Fibroblast of mammary gland (primary cell): ENCODE results near the gene LBP.

Experiments
- DNase-seq: peaks from one replicate; pipeline ENCODE4 v3.0.0-alpha.2; 2010; ENCODE audit warnings: low read depth
- H3K4me3 ChIP-seq: 2 replicates; pipeline ENCODE4 v1.5.1; 2011; ENCODE audit warnings: low read depth, mild to moderate bottlenecking, low read length, moderate library complexity; ENCODE audit not compliant: control insufficient read depth
- TF ChIP-seq, protein P1 (sequence below): conservative IDR thresholded peaks from 2 replicates; pipeline ENCODE4 v1.5.1; 2011; ENCODE audit warnings: low read depth, low read length, inconsistent platforms; ENCODE audit not compliant: control insufficient read depth, insufficient read depth

LBP gene

DNA sequence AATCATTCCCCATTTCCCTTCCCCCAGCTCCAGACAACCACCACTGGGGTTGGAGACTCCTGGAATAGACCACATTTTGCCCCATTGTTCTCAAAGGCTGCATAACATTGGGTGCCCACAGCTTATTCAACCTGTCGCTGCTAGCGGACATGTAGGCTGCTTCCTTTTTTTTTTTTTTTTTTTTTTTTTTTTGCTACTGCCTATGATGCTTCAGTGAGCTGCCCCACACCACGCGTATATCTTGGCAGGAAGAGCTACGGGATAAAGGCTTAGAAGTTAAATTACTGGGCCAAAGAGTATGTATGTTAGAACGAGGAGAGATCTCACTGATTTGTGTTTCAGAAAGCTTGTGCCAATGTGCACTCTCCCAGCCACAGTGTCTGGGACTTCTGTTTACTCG, 7.0 kb downstream of the LBP start:
- no peak overlapping the region for H3K4me3 ChIP-seq
- peak; percentile 43 for DNase-seq
- TF ChIP-seq, protein P1, sequence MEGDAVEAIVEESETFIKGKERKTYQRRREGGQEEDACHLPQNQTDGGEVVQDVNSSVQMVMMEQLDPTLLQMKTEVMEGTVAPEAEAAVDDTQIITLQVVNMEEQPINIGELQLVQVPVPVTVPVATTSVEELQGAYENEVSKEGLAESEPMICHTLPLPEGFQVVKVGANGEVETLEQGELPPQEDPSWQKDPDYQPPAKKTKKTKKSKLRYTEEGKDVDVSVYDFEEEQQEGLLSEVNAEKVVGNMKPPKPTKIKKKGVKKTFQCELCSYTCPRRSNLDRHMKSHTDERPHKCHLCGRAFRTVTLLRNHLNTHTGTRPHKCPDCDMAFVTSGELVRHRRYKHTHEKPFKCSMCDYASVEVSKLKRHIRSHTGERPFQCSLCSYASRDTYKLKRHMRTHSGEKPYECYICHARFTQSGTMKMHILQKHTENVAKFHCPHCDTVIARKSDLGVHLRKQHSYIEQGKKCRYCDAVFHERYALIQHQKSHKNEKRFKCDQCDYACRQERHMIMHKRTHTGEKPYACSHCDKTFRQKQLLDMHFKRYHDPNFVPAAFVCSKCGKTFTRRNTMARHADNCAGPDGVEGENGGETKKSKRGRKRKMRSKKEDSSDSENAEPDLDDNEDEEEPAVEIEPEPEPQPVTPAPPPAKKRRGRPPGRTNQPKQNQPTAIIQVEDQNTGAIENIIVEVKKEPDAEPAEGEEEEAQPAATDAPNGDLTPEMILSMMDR, result no peak

DNA sequence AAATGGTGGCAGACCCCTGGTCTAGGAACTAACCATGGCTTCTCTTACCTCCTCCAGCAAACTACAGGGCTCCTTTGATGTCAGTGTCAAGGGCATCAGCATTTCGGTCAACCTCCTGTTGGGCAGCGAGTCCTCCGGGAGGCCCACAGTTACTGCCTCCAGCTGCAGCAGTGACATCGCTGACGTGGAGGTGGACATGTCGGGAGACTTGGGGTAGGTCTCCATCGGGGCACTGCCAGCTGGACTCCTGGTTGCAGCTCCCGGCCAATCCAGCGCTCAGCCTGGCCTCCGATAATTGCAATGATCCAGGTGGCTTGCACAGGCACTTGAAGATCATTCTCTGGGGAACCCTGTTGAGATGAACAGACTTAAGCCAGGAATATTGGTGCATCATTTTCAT, 7.9 kb downstream of the LBP start:
- no peak for DNase-seq
- TF ChIP-seq, protein P1, result no peak
- H3K4me3 ChIP-seq, result no peak overlapping the region

DNA sequence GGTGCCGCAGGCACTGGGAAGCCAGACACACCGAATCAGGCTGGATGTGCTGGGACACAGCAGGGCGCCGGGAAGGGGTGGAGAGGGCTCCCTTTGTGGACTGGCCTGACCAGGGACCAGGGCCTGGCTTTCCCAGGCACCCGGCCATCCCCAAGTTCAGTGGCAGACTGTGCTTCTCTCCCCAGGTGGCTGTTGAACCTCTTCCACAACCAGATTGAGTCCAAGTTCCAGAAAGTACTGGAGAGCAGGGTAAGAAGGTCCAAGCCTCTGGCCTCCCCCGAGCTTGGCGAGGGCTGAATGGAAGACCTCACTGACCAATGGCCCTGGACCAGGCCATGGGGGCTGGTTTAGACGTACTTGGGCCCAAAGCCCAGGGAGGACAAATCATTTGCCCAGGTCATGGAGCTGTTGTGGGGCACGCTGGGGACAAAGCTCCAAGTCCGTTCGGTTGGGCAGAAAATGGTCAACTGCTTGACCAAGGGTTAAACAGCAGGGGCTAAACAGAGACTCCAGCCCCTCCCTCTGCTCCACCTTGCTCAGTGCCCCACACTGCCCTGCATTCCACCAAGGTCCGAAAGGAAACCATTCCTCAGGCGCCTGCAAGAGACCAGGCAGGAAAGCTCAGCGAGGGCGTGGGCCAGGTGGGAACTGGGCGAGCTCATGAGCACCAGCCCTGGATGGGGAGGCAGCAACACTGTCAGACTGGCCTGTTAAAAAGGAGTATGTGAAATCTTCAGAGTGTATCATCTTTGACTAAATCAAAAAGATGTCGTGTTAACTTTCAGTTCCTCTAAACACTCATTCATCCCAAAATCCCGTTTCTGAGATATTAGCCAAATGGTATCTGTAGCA, 9.1 kb downstream of the LBP start:
- H3K4me3 ChIP-seq, result no peak overlapping the region
- TF ChIP-seq, protein P1, result no peak

DNA sequence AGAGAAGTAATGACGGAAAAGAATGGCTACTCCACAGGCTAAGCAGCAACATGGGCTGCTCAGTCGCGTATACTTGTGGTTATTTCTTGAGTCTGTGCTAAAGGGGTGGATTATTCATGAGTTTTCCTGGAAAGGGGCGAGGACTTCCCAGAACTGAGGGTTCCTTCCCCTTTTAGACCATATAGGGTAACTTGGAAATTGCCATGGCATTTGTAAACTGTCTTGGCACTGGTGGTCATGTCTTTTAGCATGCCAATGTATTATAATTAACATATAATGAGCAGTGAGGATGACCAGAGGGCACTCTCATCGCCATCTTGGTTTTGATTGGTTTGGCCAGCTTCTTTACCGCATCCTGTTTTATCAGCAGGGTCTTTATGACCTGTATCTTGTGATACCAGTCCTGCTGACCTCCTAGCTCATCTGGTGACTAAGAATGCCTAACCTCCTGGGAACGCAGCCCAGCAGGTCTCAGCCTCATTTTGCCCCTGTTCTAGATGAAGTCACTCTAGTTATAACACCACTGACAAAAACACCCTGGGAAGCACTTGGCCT, 11.4 kb downstream of the LBP start:
- DNase-seq, result peak; percentile 56

More for the DNA sequence above, 9.1 kb downstream of the LBP start:
- no peak for DNase-seq

DNA sequence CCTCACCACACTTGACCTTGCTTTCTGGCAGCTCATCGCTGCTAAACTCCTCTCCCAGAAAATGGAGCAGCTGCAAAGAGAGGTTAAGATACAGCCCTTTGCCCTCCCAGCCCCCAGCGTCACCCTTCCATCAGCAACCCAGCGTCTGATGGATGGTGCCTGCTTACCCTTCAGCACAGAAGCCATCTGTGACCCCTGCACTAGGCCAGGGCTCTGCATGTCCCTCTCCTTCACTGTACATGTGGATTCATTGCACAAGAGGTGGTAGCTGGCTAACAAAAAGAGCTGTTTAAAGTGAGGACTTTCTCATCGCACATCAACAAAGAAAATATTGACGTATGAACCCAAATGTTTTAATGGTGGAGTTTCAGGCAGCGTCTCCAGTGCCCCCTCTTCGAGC, 12.3 kb downstream of the LBP start:
- DNase-seq, result no peak
- TF ChIP-seq, protein P1, result no peak
- H3K4me3 ChIP-seq, result no peak overlapping the region

More for the DNA sequence above, 11.4 kb downstream of the LBP start:
- TF ChIP-seq, protein P1, result no peak
- H3K4me3 ChIP-seq, result no peak overlapping the region

DNA sequence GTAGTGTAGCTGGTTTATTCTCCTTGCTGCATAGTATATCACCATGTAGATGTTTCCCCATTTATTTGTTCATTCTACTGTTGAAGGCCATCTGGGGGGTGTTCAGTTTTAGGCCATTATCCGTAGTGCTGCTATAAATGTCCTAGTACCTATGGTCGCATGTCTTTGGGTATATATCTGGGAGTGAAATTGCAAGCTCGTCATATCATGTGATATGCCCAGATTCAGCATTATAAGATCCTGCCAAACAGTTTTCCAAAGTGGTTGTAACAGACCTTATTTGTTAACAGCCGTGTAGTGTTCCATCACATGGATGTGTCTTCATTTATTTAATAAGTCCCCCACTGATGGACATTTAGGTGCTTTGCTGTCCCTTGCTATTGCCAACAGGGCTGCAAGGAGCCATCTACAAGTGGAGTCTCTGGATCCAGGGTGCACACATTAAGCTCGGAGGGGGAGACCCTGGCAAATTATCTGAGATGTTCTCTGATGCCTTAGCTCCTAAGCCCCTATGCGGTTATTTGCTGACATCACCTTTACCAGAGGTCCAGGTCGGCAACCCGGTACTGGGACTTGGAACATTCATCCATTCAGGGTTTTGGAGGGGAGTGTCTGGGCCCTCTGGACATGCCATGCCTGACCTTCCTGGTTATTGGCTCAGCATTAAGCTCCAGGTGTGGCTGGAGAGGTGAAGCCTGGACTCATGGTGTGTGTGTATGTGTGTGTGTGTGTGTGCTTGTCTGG, 16.9 kb downstream of the LBP start:
- TF ChIP-seq, protein P1, result no peak
- no peak overlapping the region for H3K4me3 ChIP-seq
- no peak for DNase-seq
